SK-N-SH treated with all-trans-retinoic acid at 6 μM for 48 hours (cell line): ENCODE results near the gene AGGF1.

Source experiments
- ATAC-seq: fragments of 200-7000 bp; cut with Tn5 transposase; 3 replicates; pipeline ENCODE4 v1.9.1; 2020; ENCODE audit warnings: mild to moderate bottlenecking, moderate library complexity
- ARNTL ChIP-seq: fragments of 450-650 bp; formaldehyde crosslinking; IDR thresholded peaks from 2 replicates; pipeline ENCODE4 v1.5.0; 2020; ENCODE audit warnings: low read depth, mild to moderate bottlenecking, moderate library complexity, borderline replicate concordance
- CSDC2 ChIP-seq: fragments of 250-450 bp; sonication (Bioruptor Pico); IDR thresholded peaks from 2 replicates; pipeline ENCODE4 v1.5.0; 2020; ENCODE audit warnings: mild to moderate bottlenecking, moderate library complexity
- ESRRG ChIP-seq: fragments of 250-450 bp; sonication (Bioruptor Pico); IDR thresholded peaks from 2 replicates; pipeline ENCODE4 v1.6.1; 2021; ENCODE audit warnings: mild to moderate bottlenecking
- GLIS3 ChIP-seq: fragments of 250-450 bp; sonication (Bioruptor Pico); IDR thresholded peaks from 2 replicates; pipeline ENCODE4 v1.5.0; 2020; ENCODE audit warnings: mild to moderate bottlenecking, moderate library complexity
- ISL1 ChIP-seq: fragments of 250-450 bp; sonication (Bioruptor Pico); IDR thresholded peaks from 2 replicates; pipeline ENCODE4 v2.1.2; 2022; ENCODE audit warnings: mild to moderate bottlenecking, moderate library complexity
- PPARA ChIP-seq: fragments of 250-450 bp; sonication (Bioruptor Pico); IDR thresholded peaks from 2 replicates; pipeline ENCODE4 v1.5.0; 2020; ENCODE audit warnings: mild to moderate bottlenecking, borderline replicate concordance
- TCF4 ChIP-seq: fragments of 250-450 bp; sonication (Bioruptor Pico); IDR thresholded peaks from 2 replicates; pipeline ENCODE4 v1.8.0; 2021; ENCODE audit warnings: mild to moderate bottlenecking, moderate library complexity, borderline replicate concordance
- TOX ChIP-seq: fragments of 250-450 bp; sonication (Bioruptor Pico); IDR thresholded peaks from 2 replicates; pipeline ENCODE4 v1.8.0; 2021; ENCODE audit warnings: mild to moderate bottlenecking, moderate library complexity, borderline replicate concordance
- ZC3H10 ChIP-seq: fragments of 250-450 bp; sonication (Bioruptor Pico); IDR thresholded peaks from 2 replicates; pipeline ENCODE4 v1.5.1; 2021; ENCODE audit warnings: mild to moderate bottlenecking, moderate library complexity
- ZFP3 ChIP-seq: fragments of 250-450 bp; sonication (Bioruptor Pico); IDR thresholded peaks from 2 replicates; pipeline ENCODE4 v1.5.0; 2020; ENCODE audit warnings: mild to moderate bottlenecking, moderate library complexity
- ZFP30 ChIP-seq: fragments of 450-650 bp; formaldehyde crosslinking; IDR thresholded peaks from 2 replicates; pipeline ENCODE4 v1.5.0; 2022; ENCODE audit warnings: mild to moderate bottlenecking, moderate library complexity
- ZNF70 ChIP-seq: fragments of 450-650 bp; formaldehyde crosslinking; IDR thresholded peaks from 2 replicates; pipeline ENCODE4 v1.5.0; 2020; ENCODE audit warnings: mild to moderate bottlenecking, moderate library complexity
- ZNF8 ChIP-seq: fragments of 450-650 bp; formaldehyde crosslinking; IDR thresholded peaks from 2 replicates; pipeline ENCODE4 v1.5.0; 2020; ENCODE audit warnings: mild to moderate bottlenecking, moderate library complexity
- TF ChIP-seq, protein P1 (sequence below): fragments of 250-450 bp; sonication (Bioruptor Pico); IDR thresholded peaks from 2 replicates; pipeline ENCODE4 v1.5.0; 2020; ENCODE audit warnings: mild to moderate bottlenecking, moderate library complexity
- TF ChIP-seq, protein P2 (sequence below): fragments of 250-450 bp; sonication (Bioruptor Pico); IDR thresholded peaks from 2 replicates; pipeline ENCODE4 v1.5.1; 2020; ENCODE audit warnings: low read depth, mild to moderate bottlenecking, moderate library complexity
- TF ChIP-seq, protein P3 (sequence below): fragments of 250-450 bp; sonication (Bioruptor Pico); IDR thresholded peaks from 2 replicates; pipeline ENCODE4 v1.5.1; 2021; ENCODE audit warnings: mild to moderate bottlenecking, moderate library complexity
- TF ChIP-seq, protein P4 (sequence below): fragments of 250-450 bp; sonication (Bioruptor Pico); IDR thresholded peaks from 2 replicates; pipeline ENCODE4 v1.8.0; 2021; ENCODE audit warnings: low read depth, mild to moderate bottlenecking, moderate library complexity, borderline replicate concordance
- TF ChIP-seq, protein P5 (sequence below): fragments of 250-450 bp; sonication (Bioruptor Pico); IDR thresholded peaks from 2 replicates; pipeline ENCODE4 v1.8.0; 2020; ENCODE audit warnings: mild to moderate bottlenecking, moderate library complexity, borderline replicate concordance

The AGGF1 gene

DNA sequence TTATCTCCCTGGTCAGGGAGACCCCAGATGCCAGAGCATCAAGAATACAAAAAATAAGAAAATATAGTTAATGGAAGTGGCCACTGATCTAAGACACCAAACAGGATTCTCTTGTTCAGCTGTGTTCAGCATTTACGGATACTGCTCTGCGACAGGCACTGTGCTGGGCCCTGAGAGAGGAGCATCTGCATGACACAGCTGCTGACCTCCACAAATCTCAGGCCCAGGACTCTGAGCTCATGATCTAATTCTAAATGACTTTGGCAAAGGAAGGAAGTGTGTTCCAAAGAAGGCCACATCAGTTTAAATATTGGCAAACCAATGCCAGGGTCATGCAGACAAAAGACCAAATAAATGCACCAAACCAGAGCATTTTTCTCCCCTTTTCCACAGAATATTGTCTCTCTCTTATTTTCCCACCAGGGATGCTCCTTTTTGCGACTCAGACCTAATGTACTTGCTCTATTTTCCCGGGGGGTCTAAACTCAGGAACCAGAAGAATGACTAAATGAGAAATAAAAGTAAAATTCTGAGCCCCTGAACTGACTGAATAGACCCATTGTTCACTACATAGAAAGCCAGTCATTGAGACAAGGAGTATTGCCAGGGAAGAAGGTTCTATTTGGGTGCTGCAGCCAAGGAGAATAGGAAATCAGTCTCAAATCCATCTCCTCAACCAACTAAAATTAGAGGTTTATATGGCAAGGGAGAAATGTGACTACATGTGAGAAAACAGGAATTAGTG, 1.4 kb upstream of the AGGF1 start:
- TF ChIP-seq, protein P1, sequence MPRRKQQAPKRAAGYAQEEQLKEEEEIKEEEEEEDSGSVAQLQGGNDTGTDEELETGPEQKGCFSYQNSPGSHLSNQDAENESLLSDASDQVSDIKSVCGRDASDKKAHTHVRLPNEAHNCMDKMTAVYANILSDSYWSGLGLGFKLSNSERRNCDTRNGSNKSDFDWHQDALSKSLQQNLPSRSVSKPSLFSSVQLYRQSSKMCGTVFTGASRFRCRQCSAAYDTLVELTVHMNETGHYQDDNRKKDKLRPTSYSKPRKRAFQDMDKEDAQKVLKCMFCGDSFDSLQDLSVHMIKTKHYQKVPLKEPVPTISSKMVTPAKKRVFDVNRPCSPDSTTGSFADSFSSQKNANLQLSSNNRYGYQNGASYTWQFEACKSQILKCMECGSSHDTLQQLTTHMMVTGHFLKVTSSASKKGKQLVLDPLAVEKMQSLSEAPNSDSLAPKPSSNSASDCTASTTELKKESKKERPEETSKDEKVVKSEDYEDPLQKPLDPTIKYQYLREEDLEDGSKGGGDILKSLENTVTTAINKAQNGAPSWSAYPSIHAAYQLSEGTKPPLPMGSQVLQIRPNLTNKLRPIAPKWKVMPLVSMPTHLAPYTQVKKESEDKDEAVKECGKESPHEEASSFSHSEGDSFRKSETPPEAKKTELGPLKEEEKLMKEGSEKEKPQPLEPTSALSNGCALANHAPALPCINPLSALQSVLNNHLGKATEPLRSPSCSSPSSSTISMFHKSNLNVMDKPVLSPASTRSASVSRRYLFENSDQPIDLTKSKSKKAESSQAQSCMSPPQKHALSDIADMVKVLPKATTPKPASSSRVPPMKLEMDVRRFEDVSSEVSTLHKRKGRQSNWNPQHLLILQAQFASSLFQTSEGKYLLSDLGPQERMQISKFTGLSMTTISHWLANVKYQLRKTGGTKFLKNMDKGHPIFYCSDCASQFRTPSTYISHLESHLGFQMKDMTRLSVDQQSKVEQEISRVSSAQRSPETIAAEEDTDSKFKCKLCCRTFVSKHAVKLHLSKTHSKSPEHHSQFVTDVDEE (CRISPR knock-in tag), result no peak
- TF ChIP-seq TCF4, result no peak
- TF ChIP-seq, protein P2, sequence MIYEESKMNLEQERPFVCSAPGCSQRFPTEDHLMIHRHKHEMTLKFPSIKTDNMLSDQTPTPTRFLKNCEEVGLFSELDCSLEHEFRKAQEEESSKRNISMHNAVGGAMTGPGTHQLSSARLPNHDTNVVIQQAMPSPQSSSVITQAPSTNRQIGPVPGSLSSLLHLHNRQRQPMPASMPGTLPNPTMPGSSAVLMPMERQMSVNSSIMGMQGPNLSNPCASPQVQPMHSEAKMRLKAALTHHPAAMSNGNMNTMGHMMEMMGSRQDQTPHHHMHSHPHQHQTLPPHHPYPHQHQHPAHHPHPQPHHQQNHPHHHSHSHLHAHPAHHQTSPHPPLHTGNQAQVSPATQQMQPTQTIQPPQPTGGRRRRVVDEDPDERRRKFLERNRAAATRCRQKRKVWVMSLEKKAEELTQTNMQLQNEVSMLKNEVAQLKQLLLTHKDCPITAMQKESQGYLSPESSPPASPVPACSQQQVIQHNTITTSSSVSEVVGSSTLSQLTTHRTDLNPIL (CRISPR knock-in tag), result no peak
- no peak for ATAC-seq

DNA sequence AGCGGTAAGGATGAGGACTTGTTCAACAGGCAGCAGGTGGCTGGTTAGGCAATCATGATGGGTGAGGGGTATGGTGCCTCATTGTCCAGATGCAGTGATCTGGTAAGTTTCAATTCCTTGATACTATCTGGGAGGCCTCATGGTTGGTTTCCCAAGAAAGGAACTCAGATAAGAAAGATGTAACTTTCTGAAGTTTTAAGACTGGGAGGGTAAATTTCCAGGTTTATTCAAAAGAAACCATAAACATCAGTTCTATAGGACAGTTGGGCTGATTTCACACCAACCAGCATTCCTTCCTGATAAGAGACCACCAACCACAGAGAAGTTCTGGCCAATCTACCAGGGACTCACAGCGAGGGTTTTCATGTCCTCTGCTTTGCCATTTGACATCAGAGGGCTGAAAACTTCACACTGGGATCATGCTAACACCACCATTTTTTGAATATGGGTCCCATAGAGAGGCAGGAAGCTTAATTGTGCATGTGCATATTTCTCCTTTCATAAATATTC, 773 bp upstream of the AGGF1 start:
- TF ChIP-seq ISL1 (CRISPR knock-in tag) (no peak), CSDC2 (CRISPR knock-in tag) (no peak), TOX (no peak), ZNF8 (CRISPR knock-in tag) (no peak), ZC3H10 (CRISPR knock-in tag) (no peak), ESRRG (CRISPR knock-in tag) (no peak), ZFP30 (no peak), ZFP3 (CRISPR knock-in tag) (no peak), ZNF70 (CRISPR knock-in tag) (no peak), GLIS3 (CRISPR knock-in tag) (no peak), ARNTL (CRISPR knock-in tag) (no peak)
- TF ChIP-seq, protein P3, sequence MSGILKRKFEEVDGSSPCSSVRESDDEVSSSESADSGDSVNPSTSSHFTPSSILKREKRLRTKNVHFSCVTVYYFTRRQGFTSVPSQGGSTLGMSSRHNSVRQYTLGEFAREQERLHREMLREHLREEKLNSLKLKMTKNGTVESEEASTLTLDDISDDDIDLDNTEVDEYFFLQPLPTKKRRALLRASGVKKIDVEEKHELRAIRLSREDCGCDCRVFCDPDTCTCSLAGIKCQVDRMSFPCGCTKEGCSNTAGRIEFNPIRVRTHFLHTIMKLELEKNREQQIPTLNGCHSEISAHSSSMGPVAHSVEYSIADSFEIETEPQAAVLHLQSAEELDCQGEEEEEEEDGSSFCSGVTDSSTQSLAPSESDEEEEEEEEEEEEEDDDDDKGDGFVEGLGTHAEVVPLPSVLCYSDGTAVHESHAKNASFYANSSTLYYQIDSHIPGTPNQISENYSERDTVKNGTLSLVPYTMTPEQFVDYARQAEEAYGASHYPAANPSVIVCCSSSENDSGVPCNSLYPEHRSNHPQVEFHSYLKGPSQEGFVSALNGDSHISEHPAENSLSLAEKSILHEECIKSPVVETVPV, result no peak
- TF ChIP-seq, protein P4, sequence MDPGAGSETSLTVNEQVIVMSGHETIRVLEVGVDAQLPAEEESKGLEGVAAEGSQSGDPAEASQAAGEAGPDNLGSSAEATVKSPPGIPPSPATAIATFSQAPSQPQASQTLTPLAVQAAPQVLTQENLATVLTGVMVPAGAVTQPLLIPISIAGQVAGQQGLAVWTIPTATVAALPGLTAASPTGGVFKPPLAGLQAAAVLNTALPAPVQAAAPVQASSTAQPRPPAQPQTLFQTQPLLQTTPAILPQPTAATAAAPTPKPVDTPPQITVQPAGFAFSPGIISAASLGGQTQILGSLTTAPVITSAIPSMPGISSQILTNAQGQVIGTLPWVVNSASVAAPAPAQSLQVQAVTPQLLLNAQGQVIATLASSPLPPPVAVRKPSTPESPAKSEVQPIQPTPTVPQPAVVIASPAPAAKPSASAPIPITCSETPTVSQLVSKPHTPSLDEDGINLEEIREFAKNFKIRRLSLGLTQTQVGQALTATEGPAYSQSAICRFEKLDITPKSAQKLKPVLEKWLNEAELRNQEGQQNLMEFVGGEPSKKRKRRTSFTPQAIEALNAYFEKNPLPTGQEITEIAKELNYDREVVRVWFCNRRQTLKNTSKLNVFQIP, result no peak
- TF ChIP-seq, protein P1 (CRISPR knock-in tag), result no peak
- no peak for ATAC-seq

DNA sequence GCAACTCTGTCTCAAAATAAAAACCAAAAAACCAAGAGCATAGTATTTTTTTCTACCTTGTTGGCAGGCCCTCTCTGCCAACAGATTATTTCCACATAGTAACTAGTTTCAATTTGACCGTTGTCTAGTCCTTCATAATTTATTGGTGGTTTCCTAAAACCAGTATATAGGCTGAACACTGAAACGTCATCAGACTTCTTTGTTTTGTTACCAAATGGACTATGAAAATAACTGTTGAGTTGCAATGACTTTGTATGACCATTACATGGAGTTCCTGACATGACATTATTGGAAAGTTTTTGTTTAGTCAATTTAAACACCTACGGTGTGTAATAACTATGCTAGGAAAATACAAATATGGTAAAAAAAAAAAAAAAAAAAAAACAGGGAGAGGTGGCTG, 1.7 kb downstream of the AGGF1 start:
- ATAC-seq, result no peak
- TF ChIP-seq, protein P1 (CRISPR knock-in tag), result no peak
- TF ChIP-seq TCF4 (no peak), ZFP30 (no peak), CSDC2 (CRISPR knock-in tag) (no peak), GLIS3 (CRISPR knock-in tag) (no peak), ZFP3 (CRISPR knock-in tag) (no peak), ARNTL (CRISPR knock-in tag) (no peak), ESRRG (CRISPR knock-in tag) (no peak), PPARA (CRISPR knock-in tag) (no peak), ZNF8 (CRISPR knock-in tag) (no peak)
- TF ChIP-seq, protein P5, sequence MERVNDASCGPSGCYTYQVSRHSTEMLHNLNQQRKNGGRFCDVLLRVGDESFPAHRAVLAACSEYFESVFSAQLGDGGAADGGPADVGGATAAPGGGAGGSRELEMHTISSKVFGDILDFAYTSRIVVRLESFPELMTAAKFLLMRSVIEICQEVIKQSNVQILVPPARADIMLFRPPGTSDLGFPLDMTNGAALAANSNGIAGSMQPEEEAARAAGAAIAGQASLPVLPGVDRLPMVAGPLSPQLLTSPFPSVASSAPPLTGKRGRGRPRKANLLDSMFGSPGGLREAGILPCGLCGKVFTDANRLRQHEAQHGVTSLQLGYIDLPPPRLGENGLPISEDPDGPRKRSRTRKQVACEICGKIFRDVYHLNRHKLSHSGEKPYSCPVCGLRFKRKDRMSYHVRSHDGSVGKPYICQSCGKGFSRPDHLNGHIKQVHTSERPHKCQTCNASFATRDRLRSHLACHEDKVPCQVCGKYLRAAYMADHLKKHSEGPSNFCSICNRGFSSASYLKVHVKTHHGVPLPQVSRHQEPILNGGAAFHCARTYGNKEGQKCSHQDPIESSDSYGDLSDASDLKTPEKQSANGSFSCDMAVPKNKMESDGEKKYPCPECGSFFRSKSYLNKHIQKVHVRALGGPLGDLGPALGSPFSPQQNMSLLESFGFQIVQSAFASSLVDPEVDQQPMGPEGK, result no peak
- TF ChIP-seq, protein P3, result no peak
- TF ChIP-seq, all 23 proteins: peak for 0
